Measurements from ENCODE around the gene RNF222. TPM values are rescaled to one million over a fixed set of nuclear protein-coding genes. Genes with fewer than 3 reads are reported as not detected.

RNF222 gene
- total RNA-seq: under 1 TPM in 1 of 2 experiments, not detected in 1; 0.10 TPM

GRCh38 chr17:8397636-8398035 is at the start of gene RNF222:
RNF222 (minus strand) TSS chr17:8397827; CDS start chr17:8393461, 4,366 bp downstream.

GRCh38 chr17:8435245-8436168 is 37.9 kb upstream of the RNF222 start, which contains the start of gene NDEL1:
NDEL1 (plus strand) TSS chr17:8435884; CDS start chr17:8444272, 8,388 bp downstream.

GRCh38 chr17:8383143-8383822 is 14.3 kb downstream of the RNF222 start, which contains the start of gene RPL26:
RPL26 (minus strand) TSS chr17:8383193; CDS start chr17:8382310, 883 bp downstream.

GRCh38 chr17:8376271-8377067 is 21.2 kb downstream of the RNF222 start, which contains the start of gene KRABD2:
KRABD2 (minus strand) TSS chr17:8376704.

Other genes starting within 250 kb of the RNF222 start
- 10 to 100 TPM; 38.9 to 42.4 TPM for gene PER1, start 245.4 kb downstream of the RNF222 start, total RNA-seq
- gene VAMP2, start 234.9 kb downstream of the RNF222 start, total RNA-seq: 10 to 100 TPM; 82.4 to 86.1 TPM
- 10 to 100 TPM; 35.4 to 36.6 TPM for gene TMEM107, start 221.4 kb downstream of the RNF222 start, total RNA-seq
- 10 to 100 TPM; 15.0 to 15.5 TPM for gene BORCS6, start 207.6 kb downstream of the RNF222 start, total RNA-seq
- 100 to 1,000 TPM; 126 to 127 TPM for gene AURKB, start 187.3 kb downstream of the RNF222 start, total RNA-seq
- gene CTC1, start 149.8 kb downstream of the RNF222 start, total RNA-seq: 100 to 1,000 TPM; 172 to 175 TPM
- gene PFAS, start 148.5 kb downstream of the RNF222 start, total RNA-seq: 10 to 100 TPM; 50.8 to 59.6 TPM
- gene RANGRF, start 109.2 kb downstream of the RNF222 start, total RNA-seq: 10 to 100 TPM; 41.5 to 41.6 TPM
- 10 to 100 TPM; 11.3 to 11.6 TPM for gene SLC25A35, start 102.4 kb downstream of the RNF222 start, total RNA-seq
- gene ARHGEF15, start 87.6 kb downstream of the RNF222 start, total RNA-seq: not detected
- gene ODF4, start 58.0 kb downstream of the RNF222 start, total RNA-seq: not detected
- gene RPL26, start 14.6 kb downstream of the RNF222 start, total RNA-seq: 1,000 to 10,000 TPM; 2,778 to 2,823 TPM
- 10 to 100 TPM; 62.9 to 63.5 TPM for gene NDEL1, start 38.1 kb upstream of the RNF222 start, total RNA-seq
- gene MYH10, start 232.9 kb upstream of the RNF222 start, total RNA-seq: 10 to 100 TPM; 11.2 to 12.3 TPM

Measured in activated naive CD4-positive, alpha-beta T cell treated with anti-CD3 and anti-CD28 coated beads, Interleukin-2, amount 10 ng/mL, durations not matched to agents 5 hours and 36 hours (primary cell).